Limb (tissue), 2 donors: ENCODE data around the gene STK17B.
"Not testable (repeated sequence)": the region's sequence is repeated elsewhere in the genome, so short reads cannot be mapped to it uniquely, and the experiment has no call there.

Experiments used
- DNase-seq, 2 donors: peaks; one replicate each; pipeline ENCODE4 v3.0.0-alpha.2; 2016; ENCODE audit errors: extremely low spot score in 2 of 2

Gene STK17B

DNA sequence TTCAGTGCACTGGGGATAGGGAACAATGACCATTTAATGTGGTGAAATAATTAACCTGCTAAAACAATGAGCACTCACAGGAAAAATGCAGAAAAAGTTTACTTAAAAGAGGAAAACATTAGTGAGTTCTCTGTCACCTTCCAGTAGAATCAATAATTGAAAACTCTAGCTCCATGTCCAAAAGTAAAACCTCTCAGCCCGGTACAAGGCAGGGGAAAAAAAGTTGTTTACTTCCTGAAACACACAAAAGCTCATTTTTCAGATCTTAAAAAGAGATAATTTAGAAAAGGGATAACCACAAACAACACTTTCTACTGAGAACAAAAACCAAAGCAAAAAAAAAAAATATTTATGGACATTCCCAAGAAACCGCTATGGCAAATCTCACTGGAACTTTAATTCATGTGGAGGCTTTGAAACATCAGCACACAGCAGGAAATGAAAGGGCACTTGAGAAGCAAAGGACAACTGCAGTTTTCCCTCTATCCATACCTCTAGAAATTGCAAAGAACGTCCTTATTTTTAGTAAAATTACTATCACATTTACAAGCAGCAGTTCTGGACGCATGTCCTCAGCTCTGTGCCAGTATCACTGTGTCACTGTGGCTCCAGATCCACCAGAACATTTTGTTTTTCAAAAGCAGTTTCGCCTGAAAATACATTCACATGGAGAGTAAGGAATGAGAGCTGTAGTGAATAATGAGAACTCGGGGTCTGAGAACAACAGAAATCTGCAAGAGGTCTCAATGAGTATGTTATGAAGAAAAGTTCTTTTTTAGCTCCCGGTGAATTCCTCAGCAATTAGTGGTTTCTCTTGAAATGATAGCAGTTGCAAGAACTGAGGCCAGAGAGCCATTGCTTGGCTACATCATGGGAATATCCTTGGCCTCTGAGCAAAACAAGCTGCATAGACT is 58.1 kb downstream of the STK17B start:
- DNase-seq: no peak

DNA sequence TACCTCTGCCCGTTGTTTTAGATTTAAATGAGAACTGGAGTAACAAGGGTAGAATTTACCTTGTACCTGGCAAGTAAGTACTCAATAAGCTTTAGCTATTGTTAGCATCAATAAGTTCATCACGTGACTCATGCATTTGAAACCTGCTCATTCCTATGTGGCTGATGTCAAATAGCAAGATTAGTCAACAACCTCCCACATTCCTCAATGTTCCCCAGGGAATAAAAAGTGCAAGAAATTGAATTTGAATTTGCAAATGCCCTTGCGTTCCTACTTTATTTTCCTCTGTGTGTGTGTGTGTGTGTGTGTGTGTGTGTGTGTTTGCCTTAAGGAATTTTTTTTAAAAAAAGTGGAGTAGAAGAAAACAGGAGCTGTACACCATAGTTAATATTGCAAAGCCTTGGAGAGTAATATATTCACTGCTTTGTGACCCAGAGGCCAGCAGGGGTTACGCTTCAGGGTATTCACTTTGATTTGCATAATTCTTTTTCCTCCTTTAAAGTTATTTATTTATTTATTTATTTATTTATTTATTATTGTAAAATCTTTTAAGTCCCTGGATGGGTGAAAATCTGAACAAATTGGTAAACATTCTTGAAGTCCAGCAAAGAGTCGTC is 58.9 kb downstream of the STK17B start:
- DNase-seq: no peak

DNA sequence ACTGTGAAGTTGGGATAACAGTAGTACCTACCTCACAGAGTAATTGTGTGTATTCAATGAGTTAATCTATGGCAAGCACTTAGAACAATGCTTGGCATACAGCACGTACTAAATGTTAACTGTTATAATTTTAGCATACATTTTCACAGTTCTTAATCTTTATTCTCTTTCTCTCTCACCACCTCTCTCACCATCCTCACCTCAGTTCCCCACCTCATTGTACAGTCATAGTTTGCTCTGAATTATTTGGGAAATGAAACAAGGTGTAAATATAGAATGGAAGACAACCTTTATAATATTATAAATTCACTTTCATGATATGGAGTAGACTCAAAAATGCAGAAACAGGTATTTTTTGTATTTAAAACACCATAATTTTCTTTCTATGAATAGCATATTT is 62.8 kb downstream of the STK17B start:
- DNase-seq: no peak

DNA sequence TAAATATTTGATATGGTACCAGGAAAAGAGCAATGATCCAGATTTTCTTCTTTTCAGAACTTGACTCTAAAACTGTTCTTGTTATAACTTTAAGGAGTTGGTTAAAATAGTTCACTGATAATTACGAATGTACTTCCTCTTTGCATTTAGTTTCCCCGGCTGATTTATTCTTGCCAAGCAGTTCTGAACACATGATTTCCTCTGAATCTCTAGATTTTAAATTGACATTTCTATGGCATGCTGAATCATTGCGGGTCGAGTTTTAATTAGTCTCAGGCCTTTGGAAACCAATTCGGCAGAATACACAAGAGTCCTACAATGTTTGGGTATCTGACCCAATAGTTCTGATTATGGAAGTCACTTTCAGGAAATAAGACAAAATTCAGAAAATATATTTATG is 65.4 kb downstream of the STK17B start:
- no peak for DNase-seq

DNA sequence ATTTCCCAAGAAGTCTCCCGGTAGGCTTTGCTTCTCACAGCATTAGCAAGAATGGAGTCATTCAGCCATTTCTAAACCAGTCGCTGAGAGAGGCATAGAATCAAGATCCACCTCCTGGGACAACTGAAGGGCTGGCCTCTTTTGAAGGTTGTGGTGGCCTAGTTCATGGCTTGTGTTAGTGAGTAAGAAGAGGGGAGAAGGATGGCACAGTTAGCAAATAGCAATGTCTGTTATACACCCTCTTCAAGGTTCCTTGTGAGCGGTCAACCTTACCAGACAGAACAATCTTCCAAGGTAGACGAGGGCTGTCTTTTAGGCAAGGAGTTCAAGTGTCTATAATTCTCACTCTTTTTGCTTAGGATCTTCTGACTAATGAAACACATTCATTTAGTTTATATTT is 67.3 kb downstream of the STK17B start:
- no peak for DNase-seq

DNA sequence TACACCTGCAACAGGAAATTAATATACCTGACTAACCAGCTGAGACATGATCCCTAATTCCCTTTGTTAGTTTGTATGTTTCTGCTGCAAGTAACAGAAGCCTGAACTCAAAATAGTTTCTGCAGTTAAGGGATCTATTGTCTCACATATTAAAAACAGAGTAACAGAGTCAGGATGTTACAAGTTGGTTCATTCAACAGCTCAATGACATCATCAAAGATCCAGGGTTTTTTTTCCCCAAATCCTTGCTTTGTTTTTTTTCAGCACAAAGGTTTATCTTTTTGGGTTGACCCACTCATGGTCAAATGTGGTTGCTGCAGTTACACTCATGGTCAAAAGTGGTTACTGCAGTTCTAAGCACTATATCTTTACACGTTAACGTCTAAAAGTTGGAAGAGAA is 67.8 kb downstream of the STK17B start:
- no peak for DNase-seq

DNA sequence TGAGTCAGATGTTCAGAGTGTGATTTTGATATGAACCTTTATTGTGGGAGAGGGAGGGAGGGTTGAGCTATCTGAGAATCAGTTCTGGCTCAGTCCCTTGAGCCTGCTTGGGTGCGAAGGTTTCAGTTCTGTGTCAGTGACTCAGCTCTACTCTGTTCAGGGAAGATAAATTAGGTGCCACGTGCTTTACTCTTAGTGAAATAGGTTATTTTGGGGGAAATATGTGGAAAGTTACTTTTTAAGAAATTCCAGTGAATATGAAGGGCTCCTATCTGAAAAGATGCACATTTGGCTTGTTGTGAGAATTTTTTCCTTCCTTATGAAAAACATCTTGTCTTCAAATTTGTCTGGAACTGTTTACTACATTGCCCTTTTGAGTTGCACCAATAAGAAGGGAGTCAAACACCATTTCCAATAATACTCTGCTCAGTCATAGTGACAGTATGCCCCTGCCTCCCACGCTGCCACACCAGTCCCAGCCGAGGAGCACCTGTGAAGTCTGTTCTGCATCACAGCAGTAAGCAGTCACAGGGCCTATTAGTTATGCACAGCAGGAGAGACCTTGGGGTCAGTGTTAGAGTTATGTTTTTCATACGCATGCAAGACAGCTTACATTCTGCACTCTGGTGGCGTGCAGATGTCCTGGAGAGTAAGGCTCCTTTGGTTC is 69.9 kb downstream of the STK17B start:
- no peak for DNase-seq

DNA sequence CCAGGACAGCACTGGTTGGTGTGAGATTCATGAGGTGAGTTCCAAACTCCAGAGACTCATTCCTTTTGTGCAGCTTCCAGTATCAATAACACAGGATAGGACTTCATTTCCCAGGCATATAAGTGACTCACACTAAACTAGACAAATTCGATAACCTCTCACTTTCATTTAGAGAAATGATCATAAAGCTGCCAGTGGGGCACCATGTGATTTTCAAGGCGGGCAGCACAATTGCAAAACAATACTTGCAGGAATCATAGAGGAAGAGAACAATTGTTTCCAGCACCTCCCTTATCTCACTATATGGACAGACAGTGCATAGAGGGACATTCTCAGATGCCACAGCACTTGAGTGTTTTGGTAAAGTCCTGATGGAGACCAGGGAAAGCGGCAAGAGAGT is 71.5 kb downstream of the STK17B start:
- DNase-seq: no peak

DNA sequence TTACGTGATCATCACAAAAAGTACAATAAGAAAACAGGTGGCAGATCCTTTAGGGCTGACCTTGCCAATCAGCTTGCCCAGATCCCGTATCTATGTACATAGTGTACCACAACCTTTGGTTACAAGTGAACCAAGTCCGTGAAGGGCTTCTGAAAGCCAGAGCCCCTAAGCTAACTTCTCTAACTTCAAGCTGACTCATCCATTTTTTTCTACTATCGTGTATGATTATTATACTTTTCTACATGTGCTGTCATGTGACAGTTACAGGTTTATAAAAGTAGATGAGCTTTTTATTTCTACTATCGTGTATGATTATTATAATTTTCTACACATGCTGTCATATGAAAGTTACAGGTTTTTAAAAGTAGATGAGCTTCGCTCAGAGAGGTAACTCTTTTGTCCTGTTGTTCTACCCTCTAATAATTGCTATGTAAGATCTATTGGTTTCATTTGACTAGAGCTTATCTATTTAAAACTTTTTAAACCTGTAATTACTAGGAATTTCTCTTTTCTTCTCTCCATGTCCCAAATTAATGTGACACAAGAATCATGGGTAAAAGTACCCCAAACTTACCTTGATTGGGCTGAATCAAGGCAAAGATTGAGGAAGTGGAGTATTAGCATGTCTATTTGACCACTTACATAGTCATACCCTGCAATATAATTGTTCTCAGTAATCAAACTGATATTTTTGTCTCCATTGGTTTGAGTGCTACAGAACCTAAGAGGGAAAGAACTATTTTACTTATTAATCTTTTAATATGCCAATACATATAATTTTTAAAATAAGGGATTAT is 73.3 kb downstream of the STK17B start:
- no peak for DNase-seq

DNA sequence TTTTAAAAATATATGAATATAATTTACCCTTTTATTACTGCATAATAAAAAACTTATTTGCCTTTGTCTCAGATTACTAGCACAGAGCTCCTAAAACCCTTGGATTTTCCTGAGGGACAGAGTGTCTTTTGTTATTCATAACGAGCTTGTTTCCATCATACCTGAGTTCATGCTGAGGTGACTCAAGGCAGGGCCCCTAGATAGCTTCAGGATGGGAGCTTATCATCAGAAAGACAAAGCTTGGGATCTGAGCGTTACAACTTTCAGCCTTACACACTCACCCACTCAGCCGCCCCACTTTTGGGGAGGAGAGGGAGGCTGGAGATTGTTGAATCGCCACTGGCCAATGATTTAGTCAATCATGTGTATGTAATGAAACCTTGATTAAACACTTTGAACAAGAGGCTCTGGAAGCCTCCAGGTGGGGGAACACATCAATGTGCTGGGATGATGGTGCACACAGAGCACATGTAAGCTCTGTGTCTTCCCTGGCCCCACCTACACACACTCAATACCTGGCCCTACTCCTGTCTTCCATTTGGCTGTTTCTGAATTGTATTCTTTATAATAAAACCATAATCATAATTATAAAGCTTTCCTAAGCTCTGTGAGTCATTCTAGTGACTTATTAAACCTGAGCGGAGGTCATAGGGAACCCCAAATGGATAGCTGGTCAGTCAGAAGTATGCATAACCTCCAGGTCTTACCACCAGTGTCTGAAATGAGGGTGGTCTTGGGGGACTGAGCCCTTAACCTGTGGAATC is 74.2 kb downstream of the STK17B start:
- DNase-seq: no peak

DNA sequence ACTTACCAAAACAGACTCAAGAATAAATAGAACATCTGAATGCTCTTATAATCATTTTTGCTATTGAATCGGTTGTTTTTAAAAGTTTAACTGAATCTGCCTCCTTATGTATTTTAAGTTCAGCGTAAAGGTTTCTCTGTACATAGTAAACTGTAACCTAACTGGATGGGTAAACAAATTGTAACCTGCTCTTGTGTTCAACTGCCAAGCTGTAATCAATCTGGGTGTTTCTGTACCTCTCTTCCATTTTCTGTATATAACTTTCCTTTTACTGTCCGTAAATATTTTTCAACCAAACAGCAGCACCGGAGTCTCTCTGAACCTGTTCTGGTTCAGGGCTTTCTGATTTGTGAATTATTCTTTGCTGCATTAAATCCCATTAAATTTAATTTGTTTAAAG is 75.1 kb downstream of the STK17B start:
- DNase-seq: no peak

DNA sequence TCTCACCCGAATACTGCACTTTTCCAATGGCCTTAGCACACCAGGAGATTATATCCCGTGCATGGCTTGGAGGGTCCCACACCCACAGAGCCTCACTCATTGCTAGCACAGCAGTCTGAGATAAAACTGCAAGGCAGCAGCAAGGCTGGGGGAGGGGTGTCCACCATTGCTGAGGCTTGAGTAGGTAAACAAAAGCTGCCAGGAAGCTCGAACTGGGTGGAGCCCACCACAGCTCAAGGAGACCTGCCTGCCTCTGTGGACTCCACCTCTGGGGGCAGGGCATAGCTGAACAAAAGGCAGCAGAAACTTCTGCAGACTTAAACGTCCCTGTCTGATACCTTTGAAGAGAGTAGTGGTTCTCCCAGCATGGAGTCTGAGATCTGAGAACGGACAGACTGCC is 81.9 kb downstream of the STK17B start:
- DNase-seq: not testable (repeated sequence)

DNA sequence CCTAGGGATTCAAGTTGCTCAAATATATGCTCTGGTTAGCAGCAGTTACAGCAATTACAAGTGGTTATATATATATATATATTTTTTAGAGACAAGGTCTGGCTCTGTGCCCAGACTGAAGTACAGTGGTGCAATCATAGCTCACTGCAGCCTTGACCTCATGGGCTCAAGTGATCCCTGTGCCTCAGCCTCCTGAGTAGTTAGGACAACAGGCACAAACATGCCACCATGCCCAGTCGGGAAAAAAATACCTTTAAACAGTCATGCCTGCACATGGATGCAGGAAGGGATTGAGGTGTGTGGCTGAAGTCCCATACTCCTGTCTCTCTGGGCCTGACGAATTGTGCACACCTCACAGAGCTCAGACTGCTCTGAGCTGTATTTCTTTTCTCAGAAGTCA is 83.2 kb downstream of the STK17B start:
- DNase-seq: peak; percentile 27 to 34

DNA sequence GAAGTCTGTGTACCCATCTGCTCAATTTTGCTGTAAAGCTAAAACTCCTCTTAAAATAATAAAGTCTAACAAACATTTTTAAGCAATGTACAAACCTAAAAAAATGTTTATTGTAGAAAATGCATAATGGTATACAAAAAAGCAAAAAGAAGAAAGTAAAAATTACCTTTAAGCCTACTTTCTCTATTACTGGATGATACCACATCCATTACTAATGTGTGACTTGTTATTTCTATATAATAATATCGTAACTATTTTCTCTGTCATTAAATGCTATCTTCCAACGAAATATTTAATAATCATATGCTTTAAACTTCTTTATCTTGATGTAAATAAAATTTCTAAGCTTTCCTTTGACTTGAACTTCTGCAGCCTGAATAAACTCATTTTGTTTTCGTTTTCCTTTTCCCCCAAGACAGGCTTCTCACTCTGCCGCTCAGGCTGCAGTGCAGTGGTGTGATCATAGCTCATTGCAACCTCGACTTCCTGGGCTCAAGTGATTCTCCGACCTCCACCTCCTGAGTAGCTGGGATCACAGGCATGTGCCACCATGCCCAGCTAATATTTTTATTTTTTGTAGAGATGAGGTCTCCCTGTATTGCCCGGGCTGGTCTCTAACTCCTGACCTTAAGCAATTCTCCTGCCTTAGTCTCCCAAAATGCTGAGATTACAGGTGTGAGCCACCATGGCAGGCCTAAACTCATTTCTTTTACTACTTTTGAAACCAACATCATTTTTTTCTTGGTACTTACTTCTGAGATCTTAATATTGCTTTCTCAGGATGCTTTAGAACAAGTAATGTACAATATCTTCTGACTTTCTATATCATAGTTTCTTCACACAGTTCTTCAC is 84.6 kb downstream of the STK17B start:
- DNase-seq: no peak

DNA sequence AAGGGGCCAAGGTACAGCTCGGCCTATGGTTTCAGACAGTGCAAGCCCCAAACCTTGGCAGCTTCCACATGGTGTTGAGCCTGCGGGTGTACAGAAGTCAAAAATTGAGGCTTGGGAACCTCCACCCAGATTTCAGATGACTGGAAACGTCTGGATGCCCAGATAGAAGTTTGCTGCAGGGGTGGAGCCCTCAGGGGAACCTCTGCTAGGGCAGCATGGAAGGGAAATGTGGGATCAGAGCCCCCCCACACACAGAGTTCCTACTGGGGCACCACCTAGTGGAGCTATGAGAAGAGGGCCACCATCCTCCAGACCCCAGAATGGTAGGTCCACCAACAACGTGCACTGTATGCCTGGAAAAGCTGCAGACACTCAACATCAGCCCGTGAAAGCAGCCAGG is 87.8 kb downstream of the STK17B start:
- no peak for DNase-seq
